ENCODE measurements around the gene ITLN2. TPM values are rescaled to one million over a fixed set of nuclear protein-coding genes. Genes with fewer than 3 reads are reported as not detected.

ITLN2 gene
- total RNA-seq, 6 donors from 2014 or later, result 21.4 to 63.8 (median 38.8) TPM

- ATAC-seq (ENCODE audit: low FRiP score in 2 of 2), result no peak
- WGBS, 2 donors, result 91 to 95% methylated on average over 4 of the region's 4 CpGs
- no peak overlapping the region for H3K4me3 ChIP-seq
- H3K27ac ChIP-seq, result no peak overlapping the region
- no peaks in the 10 kb centered on the region for H3K9me3 ChIP-seq
- no peaks in the 10 kb centered on the region for H3K36me3 ChIP-seq
- DNase-seq, result no peak
- TF ChIP-seq CTCF (IDR thresholded peaks at IDR 0.05) (no peak), POLR2A (IDR thresholded peaks at IDR 0.05) (no peak), POLR2AphosphoS5 (IDR thresholded peaks at IDR 0.05) (no peak), EP300 (IDR thresholded peaks at IDR 0.05) (no peak)
- peaks cover 0 to 13% (median 2%) of the 10 kb centered on the region in 4 donors for H3K27me3 ChIP-seq
- peaks cover 7 to 25% (median 10%) of the 10 kb centered on the region in 4 donors for H3K4me1 ChIP-seq
Measured at GRCh38 chr1:160985723-160986122, 31.1 kb upstream of the ITLN2 start.

- WGBS, 2 donors, result 7 to 9% methylated on average over 38 to 42 of the region's 42 CpGs
- ATAC-seq (ENCODE audit: low FRiP score in 2 of 2) (peak; percentile 41 to 66), DNase-seq (peak in 1 of 2 donors; percentile 75)
- Histone ChIP-seq H3K9me3 (no peaks in the 10 kb centered on the region), H3K27me3 (peaks cover 0 to 13% (median 2%) of the 10 kb centered on the region in 4 donors), H3K36me3 (no peaks in the 10 kb centered on the region), H3K4me3 (peak overlapping the region in 2 of 4 donors; percentile 8 to 22), H3K27ac (no peak overlapping the region), H3K4me1 (peaks cover 7 to 13% (median 10%) of the 10 kb centered on the region in 4 donors)
- TF ChIP-seq POLR2AphosphoS5 (IDR thresholded peaks at IDR 0.05) (no peak), CTCF (IDR thresholded peaks at IDR 0.05) (no peak), POLR2A (IDR thresholded peaks at IDR 0.05) (no peak), EP300 (IDR thresholded peaks at IDR 0.05) (no peak)
Measured at GRCh38 chr1:160981584-160982411, 27.2 kb upstream of the ITLN2 start.

- DNase-seq, result no peak
- WGBS, 2 donors, result 94 to 97% methylated on average over 2 of the region's 2 CpGs
- Histone ChIP-seq H3K9me3 (no peaks in the 10 kb centered on the region), H3K4me1 (peaks cover 7 to 13% (median 10%) of the 10 kb centered on the region in 4 donors), H3K4me3 (no peak overlapping the region), H3K27me3 (peaks cover 0 to 13% (median 2%) of the 10 kb centered on the region in 4 donors), H3K36me3 (no peaks in the 10 kb centered on the region), H3K27ac (no peak overlapping the region)
- TF ChIP-seq CTCF (IDR thresholded peaks at IDR 0.05) (no peak), POLR2A (IDR thresholded peaks at IDR 0.05) (no peak), POLR2AphosphoS5 (IDR thresholded peaks at IDR 0.05) (no peak), EP300 (IDR thresholded peaks at IDR 0.05) (no peak)
- ATAC-seq (ENCODE audit: low FRiP score in 2 of 2), result no peak
Measured at GRCh38 chr1:160979286-160979685, 24.7 kb upstream of the ITLN2 start.

- ATAC-seq (ENCODE audit: low FRiP score in 2 of 2) (no peak), DNase-seq (peak in 1 of 2 donors; percentile 41)
- no peak overlapping the region for H3K4me3 ChIP-seq
- H3K27ac ChIP-seq, result no peak overlapping the region
- peaks cover 0 to 13% (median 2%) of the 10 kb centered on the region in 4 donors for H3K27me3 ChIP-seq
- H3K4me1 ChIP-seq, result peaks cover 7 to 13% (median 10%) of the 10 kb centered on the region in 4 donors
- no peaks in the 10 kb centered on the region for H3K36me3 ChIP-seq
- 47 to 53% methylated on average over 11 of the region's 11 CpGs for WGBS, 2 donors
- TF ChIP-seq POLR2A (IDR thresholded peaks at IDR 0.05) (no peak), POLR2AphosphoS5 (IDR thresholded peaks at IDR 0.05) (no peak), CTCF (IDR thresholded peaks at IDR 0.05) (no peak), EP300 (IDR thresholded peaks at IDR 0.05) (no peak)
- H3K9me3 ChIP-seq, result no peaks in the 10 kb centered on the region
Measured at GRCh38 chr1:160978510-160978927, 23.9 kb upstream of the ITLN2 start.

All from upper lobe of left lung (tissue), 6 donors.